ENCODE measurements around the gene RASGRF2. TPM values are rescaled to one million over a fixed set of nuclear protein-coding genes. Genes with fewer than 3 reads are reported as not detected.

The RASGRF2 gene
- total and polyA plus RNA-seq, 2 of the 13 experiments (the other 11 are each of a cell fraction or from before 2014, with no cell fraction given): 23.6 to 29.0 TPM

- Histone ChIP-seq H2AFZ (ENCODE audit: low read length) (no peak overlapping the region), H3K36me3 (replicated peaks in 1 of 2; ENCODE audit: control insufficient read depth in 1 of 2, insufficient read depth in 2 of 2, low read length in 2 of 2) (no peaks in the 10 kb centered on the region), H3K27me3 (ENCODE audit: control insufficient read depth in 1 of 2, insufficient read depth in 2 of 2, low read length in 2 of 2) (no peaks in the 10 kb centered on the region), H3K9me3 (ENCODE audit: low read length) (no peaks in the 10 kb centered on the region), H3K9ac (ENCODE audit: insufficient read depth, low read depth, low read length) (no peak overlapping the region), H3K4me1 (ENCODE audit: insufficient read depth, low read length) (peaks cover 29% of the 10 kb centered on the region), H4K20me1 (ENCODE audit: insufficient read depth, low read length) (no peaks in the 10 kb centered on the region), H3K4me2 (ENCODE audit: low read depth, low read length) (no peak overlapping the region; the same call in 1 of the 2 replicates), H3K4me3 (replicated peaks in 1 of 3; ENCODE audit: insufficient read depth in 1 of 3, low read depth in 2 of 3, low read length in 3 of 3) (no peak overlapping the region), H3K27ac (ENCODE audit: extremely low read length, insufficient read depth, low read length) (peak overlapping the region; percentile 47), H3K79me2 (ENCODE audit: insufficient read depth, low read length) (peaks cover 10% of the 10 kb centered on the region)
- ChIA-PET CTCF (ENCODE audit: low intra/inter-chr PET ratio, low total read pairs) (no interaction called here), POLR2A (no interaction called here)
- in situ Hi-C loops (cut with HindIII; ENCODE audit: extremely low pct_ligation_motif_present, low pct_unique_long_range_greater_than_20kb) (no loop called here), intact Hi-C loops (cut with micrococcal nuclease; ENCODE audit: unreplicated experiment) (no loop called here)
- 100% methylated on average over 3 of the region's 8 CpGs for WGBS (ENCODE audit: low lambda C conversion rate)
- FAIRE-seq (no peak), DNase-seq (ENCODE audit: low spot score) (peak; percentile 10), ATAC-seq (peak; percentile 64)
- no TSS peak for BruUV-seq (replicated peaks)
- no peak for TF ChIP-seq ZNF451 (CRISPR knock-in tag; IDR thresholded peaks at IDR 0.05)
- no peak for TF ChIP-seq SAP130 (CRISPR knock-in tag; IDR thresholded peaks at IDR 0.05; ENCODE audit: low read depth)
- TF ChIP-seq PLRG1 (conservative IDR thresholded peaks at IDR 0.05): no peak
- TF ChIP-seq ZNF276 (CRISPR knock-in tag; IDR thresholded peaks at IDR 0.05; ENCODE audit: low read depth): no peak
- 0 out of 2 replicates have a peak, but pooled peaks have one; percentile 32 for TF ChIP-seq ZFP90 (CRISPR knock-in tag; IDR thresholded peaks at IDR 0.05; ENCODE audit: borderline replicate concordance)
- TF ChIP-seq DDIT3 (CRISPR knock-in tag; IDR thresholded peaks at IDR 0.05): no peak
- no peak for TF ChIP-seq ZFP36 (IDR thresholded peaks at IDR 0.05; ENCODE audit: borderline replicate concordance, low read depth, low read length, partially characterized antibody)
- TF ChIP-seq HNF4G (IDR thresholded peaks at IDR 0.05; ENCODE audit: borderline replicate concordance, low read depth, low read length): no peak
- TF ChIP-seq HNF4G (CRISPR knock-in tag; IDR thresholded peaks at IDR 0.05; ENCODE audit: borderline replicate concordance, low read depth): no peak
- no peak for TF ChIP-seq ZNF616 (CRISPR knock-in tag; IDR thresholded peaks at IDR 0.05; ENCODE audit: low read depth)
- TF ChIP-seq CC2D1A (CRISPR knock-in tag; IDR thresholded peaks at IDR 0.05): no peak
- TF ChIP-seq ZMYM4 (CRISPR knock-in tag; IDR thresholded peaks at IDR 0.05): peak; percentile 19; the same call in 1 of the 2 replicates
- no peak for TF ChIP-seq MXI1 (IDR thresholded peaks at IDR 0.05; ENCODE audit: borderline replicate concordance, low read depth, low read length)
- TF ChIP-seq ZNF678 (CRISPR knock-in tag; IDR thresholded peaks at IDR 0.05): no peak
- TF ChIP-seq MAFG (CRISPR knock-in tag; IDR thresholded peaks at IDR 0.05): no peak
- TF ChIP-seq ZBTB7A (CRISPR knock-in tag; IDR thresholded peaks at IDR 0.05): no peak
- TF ChIP-seq USF2 (IDR thresholded peaks at IDR 0.05; ENCODE audit: low read depth, low read length): no peak
- no peak for TF ChIP-seq USF2 (CRISPR knock-in tag; IDR thresholded peaks at IDR 0.05; ENCODE audit: borderline replicate concordance)
- no peak for TF ChIP-seq JUN (CRISPR knock-in tag; IDR thresholded peaks at IDR 0.05)
- 0 out of 2 replicates have a peak, but pooled peaks have one; percentile 10 for TF ChIP-seq HOXA3 (CRISPR knock-in tag; IDR thresholded peaks at IDR 0.05)
- no peak for TF ChIP-seq MIER3 (CRISPR knock-in tag; IDR thresholded peaks at IDR 0.05; ENCODE audit: borderline replicate concordance)
Measured at GRCh38 chr5:81269751-81270393, 309.7 kb downstream of the RASGRF2 start.

All from HepG2 (cell line).